ENCODE data around the gene ANGEL1.

Gene ANGEL1

GRCh38 chr14:76779221-76780057 is 33.2 kb downstream of the ANGEL1 start:
- DNase-seq = no peak

GRCh38 chr14:76778546-76779215 is 34.0 kb downstream of the ANGEL1 start:
- no peak for DNase-seq

- DNase-seq = no peak
Measured at GRCh38 chr14:76777721-76778120, 35.0 kb downstream of the ANGEL1 start.

- no peak for DNase-seq
Measured at GRCh38 chr14:76776428-76777251, 36.0 kb downstream of the ANGEL1 start.

GRCh38 chr14:76775695-76776427 is 36.8 kb downstream of the ANGEL1 start:
- no peak for DNase-seq

GRCh38 chr14:76774821-76775694 is 37.6 kb downstream of the ANGEL1 start:
- DNase-seq = no peak

- no peak for DNase-seq
Measured at GRCh38 chr14:76773956-76774820, 38.5 kb downstream of the ANGEL1 start.

- no peak for DNase-seq
Measured at GRCh38 chr14:76773188-76773885, 39.3 kb downstream of the ANGEL1 start.

- no peak for DNase-seq
Measured at GRCh38 chr14:76772300-76773187, 40.1 kb downstream of the ANGEL1 start.

GRCh38 chr14:76771437-76771980 is 41.2 kb downstream of the ANGEL1 start:
- DNase-seq = no peak

- no peak for DNase-seq
Measured at GRCh38 chr14:76770521-76771436, 41.9 kb downstream of the ANGEL1 start.

GRCh38 chr14:76769636-76770292 is 42.9 kb downstream of the ANGEL1 start:
- DNase-seq = no peak

GRCh38 chr14:76768671-76769500 is 43.8 kb downstream of the ANGEL1 start:
- no peak for DNase-seq

GRCh38 chr14:76767681-76768656 is 44.7 kb downstream of the ANGEL1 start:
- DNase-seq = no peak

GRCh38 chr14:76765461-76765931 is 47.2 kb downstream of the ANGEL1 start:
- DNase-seq = no peak

All from NCI-H446 (cell line).